ENCODE measurements around the gene PADI1.

DNA sequence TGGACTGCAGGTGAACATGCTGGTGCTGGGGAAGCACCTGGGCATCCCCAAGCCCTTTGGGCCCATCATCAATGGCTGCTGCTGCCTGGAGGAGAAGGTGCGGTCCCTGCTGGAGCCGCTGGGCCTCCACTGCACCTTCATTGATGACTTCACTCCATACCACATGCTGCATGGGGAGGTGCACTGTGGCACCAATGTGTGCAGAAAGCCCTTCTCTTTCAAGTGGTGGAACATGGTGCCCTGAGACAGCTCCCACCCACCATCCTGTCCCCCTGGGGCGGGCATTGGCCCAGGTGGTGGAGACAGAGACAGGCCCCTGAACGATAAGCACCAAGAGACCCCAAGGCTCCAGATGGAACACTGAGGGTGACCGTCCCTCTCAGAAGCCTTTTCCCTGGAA, 77.9 kb downstream of the PADI1 start:
- TF ChIP-seq, protein P1, sequence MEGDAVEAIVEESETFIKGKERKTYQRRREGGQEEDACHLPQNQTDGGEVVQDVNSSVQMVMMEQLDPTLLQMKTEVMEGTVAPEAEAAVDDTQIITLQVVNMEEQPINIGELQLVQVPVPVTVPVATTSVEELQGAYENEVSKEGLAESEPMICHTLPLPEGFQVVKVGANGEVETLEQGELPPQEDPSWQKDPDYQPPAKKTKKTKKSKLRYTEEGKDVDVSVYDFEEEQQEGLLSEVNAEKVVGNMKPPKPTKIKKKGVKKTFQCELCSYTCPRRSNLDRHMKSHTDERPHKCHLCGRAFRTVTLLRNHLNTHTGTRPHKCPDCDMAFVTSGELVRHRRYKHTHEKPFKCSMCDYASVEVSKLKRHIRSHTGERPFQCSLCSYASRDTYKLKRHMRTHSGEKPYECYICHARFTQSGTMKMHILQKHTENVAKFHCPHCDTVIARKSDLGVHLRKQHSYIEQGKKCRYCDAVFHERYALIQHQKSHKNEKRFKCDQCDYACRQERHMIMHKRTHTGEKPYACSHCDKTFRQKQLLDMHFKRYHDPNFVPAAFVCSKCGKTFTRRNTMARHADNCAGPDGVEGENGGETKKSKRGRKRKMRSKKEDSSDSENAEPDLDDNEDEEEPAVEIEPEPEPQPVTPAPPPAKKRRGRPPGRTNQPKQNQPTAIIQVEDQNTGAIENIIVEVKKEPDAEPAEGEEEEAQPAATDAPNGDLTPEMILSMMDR (IDR thresholded peaks at IDR 0.05; ENCODE audit: insufficient read depth, low read length, poor library complexity, severe bottlenecking): no peak
- no peak for TF ChIP-seq EZH2phosphoT487 (conservative IDR thresholded peaks at IDR 0.05; ENCODE audit: low read length)

Data from SU-DHL-6 (cell line).